ENCODE results near the gene TUSC2. TPM values are rescaled to one million over a fixed set of nuclear protein-coding genes. Genes with fewer than 3 reads are reported as not detected.

TUSC2 gene
- total and polyA plus RNA-seq, 2 donors (not counting 1 experiment from before 2014, with no cell fraction given), result 13.4 to 15.3 TPM

DNA sequence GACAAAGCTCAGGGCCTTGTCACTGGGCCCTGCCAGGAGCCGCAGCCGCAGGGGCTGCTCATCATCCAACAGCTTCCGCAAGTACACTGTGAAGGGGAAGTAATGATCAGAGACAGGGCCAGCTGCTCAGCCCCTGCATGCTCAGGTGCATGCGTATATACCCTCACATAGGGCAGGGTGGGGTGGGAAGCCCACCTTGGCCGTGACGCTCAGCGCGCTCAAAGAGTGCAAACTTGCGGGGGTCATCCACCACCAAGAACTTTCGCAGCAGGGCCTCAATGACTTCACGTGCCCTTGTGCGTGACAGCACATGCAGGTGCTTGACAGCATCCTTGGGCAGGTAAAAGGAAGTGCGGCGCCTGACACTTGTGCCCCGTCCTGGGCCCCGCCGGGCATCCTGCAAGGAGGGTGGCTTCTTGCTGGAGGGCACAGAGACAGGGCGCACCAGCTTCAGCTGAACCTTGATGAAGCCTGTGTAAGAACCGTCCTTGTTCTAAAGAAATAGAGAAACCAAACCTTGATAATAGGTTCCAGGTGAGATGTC, 3.4 kb upstream of the TUSC2 start:
- Histone ChIP-seq H3K4me3 (replicated peaks in 1 of 4; ENCODE audit: control extremely low read depth in 1 of 4, insufficient read depth in 1 of 4, low read depth in 3 of 4, low read length in 4 of 4) (no peak overlapping the region), H3K27me3 (ENCODE audit: control insufficient read depth, insufficient read depth, low read length) (no peaks in the 10 kb centered on the region), H3K4me1 (ENCODE audit: control insufficient read depth, extremely low read depth, insufficient read depth, low read length) (peaks cover 20% of the 10 kb centered on the region), H3K79me2 (ENCODE audit: control insufficient read depth, insufficient read depth, low read length) (peaks cover 69% of the 10 kb centered on the region), H3K9ac (ENCODE audit: insufficient read depth, low read length) (no peak overlapping the region), H3K4me2 (ENCODE audit: extremely low read depth, insufficient read depth, low read length) (no peak overlapping the region), H3K36me3 (ENCODE audit: control insufficient read depth, insufficient read depth, low read length) (peaks cover 23% of the 10 kb centered on the region), H2AFZ (ENCODE audit: low read length) (no peak overlapping the region), H3K9me3 (ENCODE audit: control insufficient read depth, insufficient read depth, low read depth, low read length) (no peaks in the 10 kb centered on the region), H3K27ac (ENCODE audit: insufficient read depth, low read length) (no peak overlapping the region), H4K20me1 (ENCODE audit: control insufficient read depth, extremely low read depth, insufficient read depth, low read length) (no peaks in the 10 kb centered on the region)
- TF ChIP-seq, protein P1, sequence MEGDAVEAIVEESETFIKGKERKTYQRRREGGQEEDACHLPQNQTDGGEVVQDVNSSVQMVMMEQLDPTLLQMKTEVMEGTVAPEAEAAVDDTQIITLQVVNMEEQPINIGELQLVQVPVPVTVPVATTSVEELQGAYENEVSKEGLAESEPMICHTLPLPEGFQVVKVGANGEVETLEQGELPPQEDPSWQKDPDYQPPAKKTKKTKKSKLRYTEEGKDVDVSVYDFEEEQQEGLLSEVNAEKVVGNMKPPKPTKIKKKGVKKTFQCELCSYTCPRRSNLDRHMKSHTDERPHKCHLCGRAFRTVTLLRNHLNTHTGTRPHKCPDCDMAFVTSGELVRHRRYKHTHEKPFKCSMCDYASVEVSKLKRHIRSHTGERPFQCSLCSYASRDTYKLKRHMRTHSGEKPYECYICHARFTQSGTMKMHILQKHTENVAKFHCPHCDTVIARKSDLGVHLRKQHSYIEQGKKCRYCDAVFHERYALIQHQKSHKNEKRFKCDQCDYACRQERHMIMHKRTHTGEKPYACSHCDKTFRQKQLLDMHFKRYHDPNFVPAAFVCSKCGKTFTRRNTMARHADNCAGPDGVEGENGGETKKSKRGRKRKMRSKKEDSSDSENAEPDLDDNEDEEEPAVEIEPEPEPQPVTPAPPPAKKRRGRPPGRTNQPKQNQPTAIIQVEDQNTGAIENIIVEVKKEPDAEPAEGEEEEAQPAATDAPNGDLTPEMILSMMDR (conservative IDR thresholded peaks at IDR 0.05 in 1 of 2, IDR thresholded peaks at IDR 0.05 in 1 of 2; ENCODE audit: low read depth in 1 of 2, low read length in 2 of 2), result no peak
- no peak for TF ChIP-seq EZH2 (IDR thresholded peaks at IDR 0.05; ENCODE audit: low read length, missing control alignments)
- DNase-seq (ENCODE audit: low read depth in 2 of 2), result no peak

DNA sequence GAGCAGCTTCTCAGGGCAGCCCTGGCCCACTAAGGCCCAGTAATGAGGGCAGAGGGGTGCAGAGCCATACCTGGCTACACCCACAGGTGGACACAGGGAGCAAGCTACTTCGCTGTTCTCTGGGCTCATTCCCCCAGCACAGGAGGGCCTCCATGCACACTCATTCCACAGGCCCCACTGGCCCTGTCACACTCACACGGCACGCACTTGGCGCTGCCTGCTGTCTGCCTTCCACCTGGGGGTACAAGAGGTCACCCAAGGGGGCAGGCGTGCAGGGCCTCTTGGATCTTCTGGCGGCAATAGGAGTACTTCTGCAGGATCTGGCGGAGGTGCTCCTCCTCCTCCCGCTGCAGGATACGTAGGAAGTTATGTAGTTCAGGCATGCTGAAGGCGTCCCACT, 2.3 kb upstream of the TUSC2 start:
- DNase-seq (ENCODE audit: low read depth in 2 of 2), result no peak
- H3K4me1 ChIP-seq (ENCODE audit: control insufficient read depth, extremely low read depth, insufficient read depth, low read length), result peaks cover 19% of the 10 kb centered on the region
- TF ChIP-seq, protein P1 (conservative IDR thresholded peaks at IDR 0.05 in 1 of 2, IDR thresholded peaks at IDR 0.05 in 1 of 2; ENCODE audit: low read depth in 1 of 2, low read length in 2 of 2), result no peak
- no peak for TF ChIP-seq EZH2 (IDR thresholded peaks at IDR 0.05; ENCODE audit: low read length, missing control alignments)
- peaks cover 25% of the 10 kb centered on the region for H3K36me3 ChIP-seq (ENCODE audit: control insufficient read depth, insufficient read depth, low read length)
- no peaks in the 10 kb centered on the region for H3K27me3 ChIP-seq (ENCODE audit: control insufficient read depth, insufficient read depth, low read length)
- no peaks in the 10 kb centered on the region for H4K20me1 ChIP-seq (ENCODE audit: control insufficient read depth, extremely low read depth, insufficient read depth, low read length)
- H3K79me2 ChIP-seq (ENCODE audit: control insufficient read depth, insufficient read depth, low read length), result peaks cover 57% of the 10 kb centered on the region
- no peaks in the 10 kb centered on the region for H3K9me3 ChIP-seq (ENCODE audit: control insufficient read depth, insufficient read depth, low read depth, low read length)
- no peak overlapping the region for H3K4me2 ChIP-seq (ENCODE audit: extremely low read depth, insufficient read depth, low read length)
- H3K27ac ChIP-seq (ENCODE audit: insufficient read depth, low read length), result no peak overlapping the region
- H3K9ac ChIP-seq (ENCODE audit: insufficient read depth, low read length), result no peak overlapping the region
- no peak overlapping the region for H3K4me3 ChIP-seq (replicated peaks in 1 of 4; ENCODE audit: control extremely low read depth in 1 of 4, insufficient read depth in 1 of 4, low read depth in 3 of 4, low read length in 4 of 4)
- H2AFZ ChIP-seq (ENCODE audit: low read length), result no peak overlapping the region

DNA sequence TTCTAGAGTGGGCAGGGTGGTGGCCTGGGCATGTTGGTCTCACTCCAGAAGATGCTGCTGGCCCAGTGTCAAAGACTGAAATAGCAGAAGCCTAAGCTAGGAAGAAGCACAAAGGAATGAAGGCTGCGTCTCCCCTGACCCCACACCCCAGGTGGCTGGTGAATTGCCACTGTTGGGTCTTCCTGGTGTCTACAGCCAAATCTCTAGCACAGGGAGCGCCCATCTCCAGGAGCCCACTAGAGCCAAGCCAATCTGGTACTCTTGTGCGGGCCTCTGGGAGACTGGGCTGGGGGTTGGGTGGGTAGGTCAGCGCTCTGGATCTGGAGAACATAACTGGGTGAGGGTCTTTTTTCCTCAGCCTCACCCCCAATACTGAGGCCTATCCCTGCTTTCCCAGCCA, 894 bp downstream of the TUSC2 start:
- Histone ChIP-seq H4K20me1 (ENCODE audit: control insufficient read depth, extremely low read depth, insufficient read depth, low read length) (no peaks in the 10 kb centered on the region), H3K9me3 (ENCODE audit: control insufficient read depth, insufficient read depth, low read depth, low read length) (no peaks in the 10 kb centered on the region), H3K4me3 (replicated peaks in 1 of 4; ENCODE audit: control extremely low read depth in 1 of 4, insufficient read depth in 1 of 4, low read depth in 3 of 4, low read length in 4 of 4) (peak overlapping the region; percentile 79 to 95 (median 86)), H3K4me1 (ENCODE audit: control insufficient read depth, extremely low read depth, insufficient read depth, low read length) (peaks cover 7% of the 10 kb centered on the region), H3K4me2 (ENCODE audit: extremely low read depth, insufficient read depth, low read length) (peak overlapping the region; percentile 96), H3K9ac (ENCODE audit: insufficient read depth, low read length) (peak overlapping the region; percentile 83), H3K27ac (ENCODE audit: insufficient read depth, low read length) (peak overlapping the region; percentile 81), H3K27me3 (ENCODE audit: control insufficient read depth, insufficient read depth, low read length) (no peaks in the 10 kb centered on the region), H3K36me3 (ENCODE audit: control insufficient read depth, insufficient read depth, low read length) (peaks cover 25% of the 10 kb centered on the region), H3K79me2 (ENCODE audit: control insufficient read depth, insufficient read depth, low read length) (peaks cover 28% of the 10 kb centered on the region), H2AFZ (ENCODE audit: low read length) (no peak overlapping the region)
- TF ChIP-seq, protein P1 (conservative IDR thresholded peaks at IDR 0.05 in 1 of 2, IDR thresholded peaks at IDR 0.05 in 1 of 2; ENCODE audit: low read depth in 1 of 2, low read length in 2 of 2), result no peak
- TF ChIP-seq EZH2 (IDR thresholded peaks at IDR 0.05; ENCODE audit: low read length, missing control alignments), result no peak
- no peak for DNase-seq (ENCODE audit: low read depth in 2 of 2)
